Bronchial epithelial cell (primary cell): ENCODE results near the gene PRKAR2A. TPM values are rescaled to one million over a fixed set of nuclear protein-coding genes. Genes with fewer than 3 reads are reported as not detected.

Experiments
- DNase-seq: peaks from one replicate; pipeline ENCODE4 v3.0.0-alpha.2; 2010; ENCODE audit warnings: low read depth
- FAIRE-seq: peaks from 2 replicates; lab custom pipeline; 2011; peaks lifted over from hg19 to GRCh38; lab: Jason Lieb, UNC
- H3K27me3 ChIP-seq: 2 replicates; pipeline ENCODE4 v1.5.1; 2011; ENCODE audit warnings: low read length; ENCODE audit not compliant: control insufficient read depth, insufficient read depth
- H3K36me3 ChIP-seq: 2 replicates; pipeline ENCODE4 v1.5.1; 2011; ENCODE audit warnings: low read length; ENCODE audit not compliant: control insufficient read depth, insufficient read depth
- H3K4me3 ChIP-seq: 2 replicates; pipeline ENCODE4 v1.5.1; 2011; ENCODE audit warnings: mild to moderate bottlenecking, low read depth, low read length, control low read depth
- CTCF ChIP-seq: IDR thresholded peaks from 2 replicates; pipeline ENCODE4 v1.5.1; 2011; ENCODE audit warnings: mild to moderate bottlenecking, moderate library complexity, low read length, control low read depth, inconsistent platforms; ENCODE audit not compliant: insufficient read depth, severe bottlenecking
- total RNA-seq: library from RNA; depleted of rRNA; stranded (reverse); fragments of >200 nt; gene quantifications from 2 replicates; pipeline ENCODE4 v1.2.1, GENCODE V29; 2014

PRKAR2A gene
- total RNA-seq, 1 donor from 2014 or later: 28.7 TPM

GRCh38 chr3:48709051-48709461 lies 138.6 kb downstream of the PRKAR2A start:
- FAIRE-seq (peak; percentile 79), DNase-seq (peak; percentile 96)
- no peak overlapping the region for H3K4me3 ChIP-seq

GRCh38 chr3:48708481-48708889 lies 139.2 kb downstream of the PRKAR2A start:
- H3K4me3 ChIP-seq: no peak overlapping the region
- TF ChIP-seq CTCF: no peak
- H3K27me3 ChIP-seq: no peaks in the 10 kb centered on the region
- peak; percentile 86 for DNase-seq
- H3K36me3 ChIP-seq: peaks cover 22% of the 10 kb centered on the region
- no peak for FAIRE-seq

More at GRCh38 chr3:48709051-48709461, 138.6 kb downstream of the PRKAR2A start:
- Histone ChIP-seq H3K36me3 (peaks cover 22% of the 10 kb centered on the region), H3K27me3 (no peaks in the 10 kb centered on the region)
- no peak for TF ChIP-seq CTCF

GRCh38 chr3:48707157-48707556 lies 140.5 kb downstream of the PRKAR2A start:
- FAIRE-seq: no peak
- peaks cover 17% of the 10 kb centered on the region for H3K36me3 ChIP-seq
- no peaks in the 10 kb centered on the region for H3K27me3 ChIP-seq
- no peak overlapping the region for H3K4me3 ChIP-seq
- no peak for DNase-seq
- TF ChIP-seq CTCF: no peak

GRCh38 chr3:48702320-48702920 lies 145.3 kb downstream of the PRKAR2A start:
- no peak for DNase-seq
- peaks cover 16% of the 10 kb centered on the region for H3K36me3 ChIP-seq

GRCh38 chr3:48700731-48701405 lies 146.8 kb downstream of the PRKAR2A start:
- no peak for TF ChIP-seq CTCF
- FAIRE-seq: no peak
- no peak overlapping the region for H3K4me3 ChIP-seq
- no peak for DNase-seq
- no peaks in the 10 kb centered on the region for H3K27me3 ChIP-seq
- peaks cover 10% of the 10 kb centered on the region for H3K36me3 ChIP-seq

More at GRCh38 chr3:48702320-48702920, 145.3 kb downstream of the PRKAR2A start:
- no peak overlapping the region for H3K4me3 ChIP-seq
- FAIRE-seq: no peak
- TF ChIP-seq CTCF: no peak
- H3K27me3 ChIP-seq: no peaks in the 10 kb centered on the region
